Effector memory CD4-positive, alpha-beta T cell (primary cell): ENCODE measurements around the gene SYNPO2.

ENCODE experiments used
- DNase-seq, 3 donors: peaks; one replicate each; pipeline ENCODE4 v3.0.0-alpha.2; 2020
- H3K27ac ChIP-seq: 2 replicates; pipeline ENCODE4 v1.7.0; 2013; ENCODE audit warnings: mild to moderate bottlenecking, low read length, moderate library complexity; ENCODE audit not compliant: insufficient read depth, poor library complexity, severe bottlenecking
- H3K27me3 ChIP-seq: replicated peaks from 2 replicates; pipeline ENCODE4 v1.7.0; 2013; ENCODE audit warnings: mild to moderate bottlenecking, low read length; ENCODE audit not compliant: insufficient read depth, control insufficient read depth, poor library complexity, severe bottlenecking
- H3K36me3 ChIP-seq: 2 replicates; pipeline ENCODE4 v1.7.0; 2013; ENCODE audit warnings: mild to moderate bottlenecking, low read length, moderate library complexity; ENCODE audit not compliant: control insufficient read depth, insufficient read depth
- H3K4me1 ChIP-seq: 2 replicates; pipeline ENCODE4 v1.7.0; 2013; ENCODE audit warnings: low read length, mild to moderate bottlenecking; ENCODE audit not compliant: control insufficient read depth, insufficient read depth, poor library complexity, severe bottlenecking
- H3K4me3 ChIP-seq: 2 replicates; pipeline ENCODE4 v1.7.0; 2013; ENCODE audit warnings: low read length, low read depth, mild to moderate bottlenecking; ENCODE audit not compliant: insufficient read depth, poor library complexity, severe bottlenecking
- H3K9me3 ChIP-seq: 2 replicates; pipeline ENCODE4 v1.7.0; 2013; ENCODE audit warnings: mild to moderate bottlenecking, low read length, moderate library complexity; ENCODE audit not compliant: control insufficient read depth

The SYNPO2 gene

DNA sequence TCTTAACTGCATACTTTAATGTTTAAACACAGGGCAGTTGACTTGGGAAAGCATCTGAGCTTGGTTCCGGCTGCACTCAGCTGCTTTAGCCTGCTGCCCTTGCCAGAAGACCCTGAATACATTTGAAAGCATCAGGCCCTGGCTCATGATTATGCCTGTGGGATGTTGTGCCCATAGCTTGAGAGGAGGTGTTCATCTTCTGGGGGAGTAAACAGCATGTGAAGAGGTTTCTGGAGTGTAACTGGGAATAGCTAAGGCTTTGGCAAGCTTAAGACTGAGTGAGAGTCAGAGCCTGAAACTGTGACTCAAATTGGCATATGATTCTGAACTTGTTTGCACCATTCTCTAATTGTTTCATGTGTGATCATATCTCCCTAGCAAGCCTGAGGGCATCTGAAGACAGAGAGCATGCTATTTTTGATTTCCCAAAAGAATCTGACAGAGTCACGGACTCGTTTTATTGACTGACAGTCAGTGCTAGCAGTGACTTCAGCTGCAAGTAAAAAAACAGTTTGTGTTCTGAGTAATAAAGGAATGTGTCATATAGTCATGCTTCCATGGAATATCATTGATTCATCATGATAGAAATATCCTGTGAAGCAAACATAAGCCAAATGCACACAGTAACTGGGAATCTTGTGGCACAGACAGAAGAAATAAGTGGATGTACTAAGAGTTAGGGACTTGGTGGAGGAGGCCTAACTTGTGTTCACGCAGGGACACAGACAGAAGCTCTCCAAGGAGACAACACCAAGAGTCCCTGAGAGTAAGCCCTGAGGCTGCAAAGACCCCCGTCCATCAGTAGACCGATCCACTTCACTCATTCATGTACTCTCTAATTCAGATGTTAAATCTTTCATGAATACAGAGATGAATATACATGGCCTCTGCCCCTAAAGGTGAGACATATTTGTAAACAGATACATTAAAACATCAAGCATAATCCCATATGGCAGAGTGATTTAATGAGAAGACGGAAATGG is 100.7 kb downstream of the SYNPO2 start:
- no peaks in the 10 kb centered on the region for H3K4me1 ChIP-seq
- H3K4me3 ChIP-seq, result no peak overlapping the region
- H3K9me3 ChIP-seq, result no peaks in the 10 kb centered on the region
- H3K36me3 ChIP-seq, result no peaks in the 10 kb centered on the region
- H3K27me3 ChIP-seq, result no peaks in the 10 kb centered on the region
- no peak for DNase-seq
- H3K27ac ChIP-seq, result no peak overlapping the region

DNA sequence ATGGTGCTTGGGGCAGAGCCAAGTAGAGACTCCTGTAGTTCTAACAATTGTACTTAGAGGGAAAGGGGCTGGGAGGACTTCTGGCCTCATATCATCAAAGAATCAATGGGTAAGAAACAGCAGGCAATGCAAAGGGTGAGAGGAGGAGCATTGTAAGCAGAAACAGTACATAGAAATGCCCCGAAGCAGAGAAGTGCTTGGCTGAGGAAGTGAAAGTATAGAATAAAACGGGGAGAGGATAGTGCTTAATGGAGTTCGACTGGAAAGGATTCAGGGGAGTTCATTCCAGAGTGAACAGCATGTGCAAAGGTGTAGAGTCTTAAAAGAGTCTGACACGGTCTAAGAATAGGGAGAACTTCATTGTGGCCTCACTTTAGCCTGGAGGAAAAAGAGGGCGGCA is 103.0 kb downstream of the SYNPO2 start:
- Histone ChIP-seq H3K36me3 (no peaks in the 10 kb centered on the region), H3K27me3 (no peaks in the 10 kb centered on the region), H3K4me3 (no peak overlapping the region), H3K9me3 (no peaks in the 10 kb centered on the region), H3K27ac (no peak overlapping the region), H3K4me1 (no peaks in the 10 kb centered on the region)
- no peak for DNase-seq

DNA sequence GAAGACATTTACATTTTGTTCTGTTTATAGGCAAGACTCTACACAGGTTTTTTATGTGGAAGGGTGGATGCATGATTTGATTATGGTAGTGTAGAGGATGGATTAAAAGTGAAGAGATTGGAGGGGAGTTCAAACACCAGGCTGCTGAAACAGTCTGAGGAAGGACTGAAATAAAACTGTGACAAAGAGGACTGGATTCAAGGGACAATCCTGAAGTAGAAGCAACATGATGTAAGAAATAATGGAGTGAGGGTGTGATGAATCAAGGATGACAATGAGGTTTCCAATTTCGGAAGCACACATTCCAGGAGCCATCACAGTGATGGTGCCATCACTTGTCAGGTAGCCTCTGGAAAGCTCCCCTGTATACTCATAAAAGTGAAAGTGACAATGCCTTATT is 103.5 kb downstream of the SYNPO2 start:
- no peak for DNase-seq

GRCh38 chr4:118993333-118993732 is 104.7 kb downstream of the SYNPO2 start:
- DNase-seq, result no peak
- no peak overlapping the region for H3K27ac ChIP-seq

More for the DNA sequence above, 103.5 kb downstream of the SYNPO2 start:
- no peaks in the 10 kb centered on the region for H3K36me3 ChIP-seq
- H3K9me3 ChIP-seq, result no peaks in the 10 kb centered on the region
- H3K27ac ChIP-seq, result no peak overlapping the region
- no peaks in the 10 kb centered on the region for H3K27me3 ChIP-seq
- no peak overlapping the region for H3K4me3 ChIP-seq
- no peaks in the 10 kb centered on the region for H3K4me1 ChIP-seq

DNA sequence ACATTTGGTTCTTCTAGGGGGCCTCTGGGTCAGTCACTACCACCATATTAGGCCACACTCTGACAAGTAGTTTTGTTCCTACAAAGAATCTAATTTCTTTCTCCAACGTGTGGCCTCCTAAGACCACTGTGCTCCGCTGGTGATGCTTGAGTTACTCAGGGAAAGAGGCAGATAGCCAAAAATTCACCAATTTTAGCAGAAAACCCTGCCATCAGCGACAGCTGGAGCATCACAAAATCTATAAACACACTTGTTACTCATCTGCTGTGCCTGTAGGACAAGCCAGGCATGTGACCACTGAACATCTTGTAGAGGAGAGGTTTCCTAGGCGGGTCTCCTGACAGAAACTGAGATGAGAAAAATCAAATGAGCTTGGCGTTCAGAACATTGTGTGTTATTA is 105.4 kb downstream of the SYNPO2 start:
- Histone ChIP-seq H3K9me3 (no peaks in the 10 kb centered on the region), H3K27ac (no peak overlapping the region), H3K4me1 (no peaks in the 10 kb centered on the region), H3K36me3 (no peaks in the 10 kb centered on the region), H3K27me3 (no peaks in the 10 kb centered on the region), H3K4me3 (no peak overlapping the region)
- DNase-seq, result no peak

More at GRCh38 chr4:118993333-118993732, 104.7 kb downstream of the SYNPO2 start:
- Histone ChIP-seq H3K27me3 (no peaks in the 10 kb centered on the region), H3K4me1 (no peaks in the 10 kb centered on the region), H3K4me3 (no peak overlapping the region), H3K36me3 (no peaks in the 10 kb centered on the region), H3K9me3 (no peaks in the 10 kb centered on the region)

- no peaks in the 10 kb centered on the region for H3K4me1 ChIP-seq
- H3K36me3 ChIP-seq, result no peaks in the 10 kb centered on the region
- no peak overlapping the region for H3K4me3 ChIP-seq
- no peaks in the 10 kb centered on the region for H3K27me3 ChIP-seq
- H3K9me3 ChIP-seq, result no peaks in the 10 kb centered on the region
- H3K27ac ChIP-seq, result no peak overlapping the region
- no peak for DNase-seq
These were observed 107.2 kb downstream of the SYNPO2 start for GRCh38 chr4:118995693-118996391.

DNA sequence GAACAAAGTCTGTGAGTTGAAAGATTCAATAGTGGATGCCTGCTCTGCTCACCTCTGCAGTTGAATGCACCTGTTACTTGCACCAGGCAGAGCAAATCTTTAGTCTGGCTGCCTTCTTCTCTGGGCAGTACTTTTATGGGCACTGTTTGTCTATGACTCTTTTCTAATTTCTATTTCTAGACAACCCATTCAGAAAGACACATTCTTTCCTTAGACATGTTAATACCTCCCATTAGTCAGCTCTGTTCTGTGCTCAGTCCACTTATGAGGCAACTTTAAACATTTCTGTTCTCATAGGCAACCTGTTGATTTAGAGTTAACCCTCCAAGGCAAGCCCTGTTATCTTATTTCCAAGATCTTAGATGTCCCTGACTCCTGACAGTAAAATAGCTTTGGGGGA is 108.9 kb downstream of the SYNPO2 start:
- Histone ChIP-seq H3K27me3 (no peaks in the 10 kb centered on the region), H3K36me3 (no peaks in the 10 kb centered on the region), H3K4me1 (no peaks in the 10 kb centered on the region), H3K4me3 (no peak overlapping the region), H3K9me3 (no peaks in the 10 kb centered on the region), H3K27ac (no peak overlapping the region)
- no peak for DNase-seq

- H3K4me3 ChIP-seq, result no peak overlapping the region
- H3K4me1 ChIP-seq, result no peaks in the 10 kb centered on the region
- H3K27ac ChIP-seq, result no peak overlapping the region
- DNase-seq, result no peak
- H3K36me3 ChIP-seq, result no peaks in the 10 kb centered on the region
- H3K27me3 ChIP-seq, result no peaks in the 10 kb centered on the region
- no peaks in the 10 kb centered on the region for H3K9me3 ChIP-seq
These were observed 111.3 kb downstream of the SYNPO2 start for GRCh38 chr4:118999919-119000318.

GRCh38 chr4:119000400-119000799 is 111.7 kb downstream of the SYNPO2 start:
- Histone ChIP-seq H3K4me1 (no peaks in the 10 kb centered on the region), H3K4me3 (no peak overlapping the region), H3K27me3 (no peaks in the 10 kb centered on the region), H3K9me3 (no peaks in the 10 kb centered on the region), H3K36me3 (no peaks in the 10 kb centered on the region), H3K27ac (no peak overlapping the region)
- no peak for DNase-seq

GRCh38 chr4:119002476-119002875 is 113.8 kb downstream of the SYNPO2 start:
- no peaks in the 10 kb centered on the region for H3K4me1 ChIP-seq
- H3K27me3 ChIP-seq, result no peaks in the 10 kb centered on the region
- no peak overlapping the region for H3K27ac ChIP-seq
- H3K36me3 ChIP-seq, result no peaks in the 10 kb centered on the region
- no peak overlapping the region for H3K4me3 ChIP-seq
- DNase-seq, result no peak
- H3K9me3 ChIP-seq, result no peaks in the 10 kb centered on the region
